Activated T-helper 9 cell treated with anti-CD3 and anti-CD28 coated beads, Interleukin-2, amount 50 U/mL, for 16 hours (primary cell): ENCODE measurements around the gene TRPV3.
"Not testable (repeated sequence)": the region's sequence is repeated elsewhere in the genome, so short reads cannot be mapped to it uniquely, and the experiment has no call there.

Experiments used
- DNase-seq: peaks from one replicate; pipeline ENCODE4 v3.0.0-alpha.2; 2020; ENCODE audit warnings: low read depth

The TRPV3 gene

GRCh38 chr17:3524024-3524423 is 33.6 kb downstream of the TRPV3 start:
- no peak for DNase-seq

- DNase-seq: not testable (repeated sequence)
These were observed 38.1 kb downstream of the TRPV3 start for GRCh38 chr17:3519472-3519871.

GRCh38 chr17:3514873-3515272 is 42.7 kb downstream of the TRPV3 start:
- DNase-seq: no peak

GRCh38 chr17:3514167-3514566 is 43.4 kb downstream of the TRPV3 start:
- DNase-seq: not testable (repeated sequence)

- no peak for DNase-seq
These were observed 44.1 kb downstream of the TRPV3 start for GRCh38 chr17:3513305-3514035.

GRCh38 chr17:3512505-3513171 is 45.0 kb downstream of the TRPV3 start:
- no peak for DNase-seq

- DNase-seq: no peak
These were observed 45.6 kb downstream of the TRPV3 start for GRCh38 chr17:3511852-3512504.

GRCh38 chr17:3510090-3510489 is 47.5 kb downstream of the TRPV3 start:
- DNase-seq: no peak

- DNase-seq: no peak
These were observed 49.7 kb downstream of the TRPV3 start for GRCh38 chr17:3507869-3508268.

- DNase-seq: no peak
These were observed 50.5 kb downstream of the TRPV3 start for GRCh38 chr17:3507071-3507470.

GRCh38 chr17:3506054-3506453 is 51.6 kb downstream of the TRPV3 start:
- DNase-seq: no peak

- DNase-seq: no peak
These were observed 52.6 kb downstream of the TRPV3 start for GRCh38 chr17:3505008-3505407.

GRCh38 chr17:3503285-3503684 is 54.3 kb downstream of the TRPV3 start:
- no peak for DNase-seq

GRCh38 chr17:3502466-3502865 is 55.1 kb downstream of the TRPV3 start:
- no peak for DNase-seq

- DNase-seq: no peak
These were observed 56.3 kb downstream of the TRPV3 start for GRCh38 chr17:3501344-3501743.

- DNase-seq: no peak
These were observed 60.5 kb downstream of the TRPV3 start for GRCh38 chr17:3497101-3497500.

GRCh38 chr17:3485481-3486068 is 72.0 kb downstream of the TRPV3 start:
- no peak for DNase-seq

GRCh38 chr17:3482852-3483251 is 74.8 kb downstream of the TRPV3 start:
- no peak for DNase-seq

GRCh38 chr17:3479988-3480387 is 77.6 kb downstream of the TRPV3 start:
- DNase-seq: no peak

GRCh38 chr17:3475812-3476610 is 81.6 kb downstream of the TRPV3 start, which contains the start of gene ASPA:
TSS of gene ASPA (plus strand) at chr17:3475997. CDS start at chr17:3476160, 163 bp downstream.
- no peak for DNase-seq

GRCh38 chr17:3475251-3475685 is 82.3 kb downstream of the TRPV3 start:
- no peak for DNase-seq

- no peak for DNase-seq
These were observed 83.4 kb downstream of the TRPV3 start for GRCh38 chr17:3474212-3474611.
